HEK293 (cell line): ENCODE measurements around the gene DOCK4.

Experiments
- ELK4 ChIP-seq: IDR thresholded peaks from 2 replicates; pipeline ENCODE4 v1.6.1; 2011; ENCODE audit warnings: mild to moderate bottlenecking, low read depth, low read length, borderline replicate concordance
- GLI2 ChIP-seq: fragments of 450-650 bp; formaldehyde crosslinking; IDR thresholded peaks from 2 replicates; pipeline ENCODE4; 2017; ENCODE audit warnings: missing biosample characterization, missing genetic modification characterization, low read depth, borderline replicate concordance
- HIC1 ChIP-seq: fragments of 450-650 bp; formaldehyde crosslinking; IDR thresholded peaks from 2 replicates; pipeline ENCODE4 v1.5.1; 2016; ENCODE audit warnings: missing biosample characterization, missing genetic modification characterization
- HOXA7 ChIP-seq: sonication (generic); formaldehyde crosslinking; IDR thresholded peaks from 2 replicates; pipeline ENCODE4 v1.8.1; 2022; ENCODE audit warnings: missing genetic modification reagents, borderline replicate concordance
- IKZF3 ChIP-seq: fragments of 450-650 bp; IDR thresholded peaks from 2 replicates; pipeline ENCODE4 v1.5.0; 2018; ENCODE audit warnings: missing biosample characterization, mild to moderate bottlenecking, missing genetic modification characterization, moderate library complexity
- PRDM10 ChIP-seq: fragments of 450-650 bp; formaldehyde crosslinking; IDR thresholded peaks from 2 replicates; pipeline ENCODE4 v1.5.1; 2016; ENCODE audit warnings: missing biosample characterization, missing genetic modification characterization
- PRDM4 ChIP-seq: fragments of 450-650 bp; formaldehyde crosslinking; IDR thresholded peaks from 2 replicates; pipeline ENCODE4 v1.5.1; 2017; ENCODE audit warnings: missing biosample characterization, missing genetic modification characterization
- PRDM6 ChIP-seq: fragments of 450-650 bp; formaldehyde crosslinking; IDR thresholded peaks from 2 replicates; pipeline ENCODE4 v1.5.1; 2017; ENCODE audit warnings: missing biosample characterization, missing genetic modification characterization
- SP2 ChIP-seq: fragments of 450-650 bp; formaldehyde crosslinking; IDR thresholded peaks from 2 replicates; pipeline ENCODE4 v1.5.1; 2016; ENCODE audit warnings: missing biosample characterization, missing genetic modification characterization
- TRIM28 ChIP-seq: IDR thresholded peaks from 2 replicates; pipeline ENCODE4 v1.6.1; 2011; ENCODE audit warnings: low read length, control low read depth, borderline replicate concordance
- ZBTB17 ChIP-seq: fragments of 450-650 bp; formaldehyde crosslinking; IDR thresholded peaks from 2 replicates; pipeline ENCODE4 v1.5.1; 2016; ENCODE audit warnings: missing biosample characterization, missing genetic modification characterization
- ZFHX2 ChIP-seq: fragments of 450-650 bp; formaldehyde crosslinking; conservative IDR thresholded peaks from 2 replicates; pipeline ENCODE4 v1.5.1; 2016; ENCODE audit warnings: missing biosample characterization, missing genetic modification characterization
- ZFP69B ChIP-seq: fragments of 450-650 bp; formaldehyde crosslinking; IDR thresholded peaks from 2 replicates; pipeline ENCODE4 v1.5.1; 2016; ENCODE audit warnings: missing biosample characterization, missing genetic modification characterization
- ZNF146 ChIP-seq: fragments of 450-650 bp; formaldehyde crosslinking; IDR thresholded peaks from 2 replicates; pipeline ENCODE4 v1.5.1; 2016; ENCODE audit warnings: missing biosample characterization, missing genetic modification characterization
- ZNF16 ChIP-seq: fragments of 450-650 bp; formaldehyde crosslinking; IDR thresholded peaks from 2 replicates; pipeline ENCODE4 v1.5.1; 2016; ENCODE audit warnings: low read depth, missing biosample characterization, missing genetic modification characterization
- ZNF335 ChIP-seq: fragments of 450-650 bp; formaldehyde crosslinking; conservative IDR thresholded peaks from 2 replicates; pipeline ENCODE4 v1.5.1; 2016; ENCODE audit warnings: missing biosample characterization, missing genetic modification characterization
- ZNF341 ChIP-seq: fragments of 450-650 bp; formaldehyde crosslinking; IDR thresholded peaks from 2 replicates; pipeline ENCODE4; 2016; ENCODE audit warnings: low read depth, missing biosample characterization, missing genetic modification characterization
- ZNF423 ChIP-seq: fragments of 450-650 bp; formaldehyde crosslinking; IDR thresholded peaks from 2 replicates; pipeline ENCODE4 v1.5.1; 2016; ENCODE audit warnings: missing biosample characterization, missing genetic modification characterization
- ZNF488 ChIP-seq: fragments of 450-650 bp; formaldehyde crosslinking; IDR thresholded peaks from 2 replicates; pipeline ENCODE4 v1.5.1; 2016; ENCODE audit warnings: missing biosample characterization, missing genetic modification characterization
- ZNF529 ChIP-seq: fragments of 450-650 bp; formaldehyde crosslinking; IDR thresholded peaks from 2 replicates; pipeline ENCODE4 v1.5.1; 2017; ENCODE audit warnings: missing genetic modification characterization, missing biosample characterization; ENCODE audit not compliant: insufficient replicate concordance
- ZNF600 ChIP-seq: fragments of 450-650 bp; formaldehyde crosslinking; IDR thresholded peaks from 2 replicates; pipeline ENCODE4 v1.5.1; 2016; ENCODE audit warnings: missing biosample characterization, missing genetic modification characterization
- ZNF639 ChIP-seq: fragments of 450-650 bp; formaldehyde crosslinking; IDR thresholded peaks from 2 replicates; pipeline ENCODE4 v1.5.1; 2016; ENCODE audit warnings: missing biosample characterization, missing genetic modification characterization
- ZNF660 ChIP-seq: fragments of 450-650 bp; IDR thresholded peaks from 2 replicates; pipeline ENCODE4 v1.5.1; 2018; ENCODE audit warnings: missing biosample characterization, mild to moderate bottlenecking, missing genetic modification characterization

Gene DOCK4

GRCh38 chr7:112129655-112130323 lies 76.4 kb downstream of the DOCK4 start (continued):
- TF ChIP-seq ZNF639 (tag by site-specific recombination) (no peak), ZNF341 (tag by site-specific recombination) (no peak), PRDM10 (tag by site-specific recombination) (peak; percentile 66), ZNF335 (tag by site-specific recombination) (no peak), ZNF660 (tag by site-specific recombination) (no peak), ZNF423 (no peak), ZNF529 (tag by site-specific recombination) (no peak), ZNF600 (tag by site-specific recombination) (0 out of 2 replicates have a peak, but pooled peaks have one; percentile 26), GLI2 (no peak), ELK4 (no peak), ZNF488 (tag by site-specific recombination) (no peak), TRIM28 (no peak), ZBTB17 (tag by site-specific recombination) (0 out of 2 replicates have a peak, but pooled peaks have one; percentile 15), IKZF3 (peak; percentile 47; the same call in 1 of the 2 replicates), ZNF16 (tag by site-specific recombination) (no peak), HIC1 (tag by site-specific recombination) (peak; percentile 13; the same call in 1 of the 2 replicates), ZNF146 (tag by site-specific recombination) (no peak), PRDM4 (tag by site-specific recombination) (no peak), ZFHX2 (tag by site-specific recombination) (no peak), SP2 (no peak), HOXA7 (CRISPR knock-in tag) (no peak), ZFP69B (tag by site-specific recombination) (no peak), PRDM6 (no peak)
- TF ChIP-seq, all 188 proteins: peak for 7
